NCI-H748 (cell line): Measurements from ENCODE around the gene FGD4.

Experiments
- DNase-seq: peaks from one replicate; lab custom pipeline; 2025; ENCODE audit not compliant: unreplicated experiment; lab: John Stamatoyannopoulos, UW

FGD4 gene

GRCh38 chr12:32666018-32666417 is 266.7 kb downstream of the FGD4 start:
- no peak for DNase-seq

DNA sequence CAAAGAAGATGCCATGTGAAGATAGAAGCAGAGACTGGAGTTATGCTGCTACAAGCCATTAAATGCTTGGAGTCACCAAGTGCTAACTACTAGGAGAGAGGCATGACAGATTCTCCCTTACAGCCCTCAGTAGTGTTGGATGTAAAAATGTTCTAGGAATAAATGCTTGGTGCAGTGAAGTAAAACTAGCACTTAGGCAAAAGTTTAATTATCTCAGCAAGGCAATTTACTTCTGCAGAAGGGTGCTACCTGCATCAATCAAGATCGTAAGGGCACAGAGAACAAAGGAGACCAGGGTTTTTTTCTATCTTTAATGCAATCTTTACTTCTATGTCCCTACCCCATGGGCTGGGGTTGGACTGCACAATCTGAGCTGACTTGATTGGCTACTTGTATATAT is 270.2 kb downstream of the FGD4 start:
- DNase-seq = no peak

- DNase-seq = peak; percentile 81
Observed at GRCh38 chr12:32671930-32672780, 272.8 kb downstream of the FGD4 start.

DNA sequence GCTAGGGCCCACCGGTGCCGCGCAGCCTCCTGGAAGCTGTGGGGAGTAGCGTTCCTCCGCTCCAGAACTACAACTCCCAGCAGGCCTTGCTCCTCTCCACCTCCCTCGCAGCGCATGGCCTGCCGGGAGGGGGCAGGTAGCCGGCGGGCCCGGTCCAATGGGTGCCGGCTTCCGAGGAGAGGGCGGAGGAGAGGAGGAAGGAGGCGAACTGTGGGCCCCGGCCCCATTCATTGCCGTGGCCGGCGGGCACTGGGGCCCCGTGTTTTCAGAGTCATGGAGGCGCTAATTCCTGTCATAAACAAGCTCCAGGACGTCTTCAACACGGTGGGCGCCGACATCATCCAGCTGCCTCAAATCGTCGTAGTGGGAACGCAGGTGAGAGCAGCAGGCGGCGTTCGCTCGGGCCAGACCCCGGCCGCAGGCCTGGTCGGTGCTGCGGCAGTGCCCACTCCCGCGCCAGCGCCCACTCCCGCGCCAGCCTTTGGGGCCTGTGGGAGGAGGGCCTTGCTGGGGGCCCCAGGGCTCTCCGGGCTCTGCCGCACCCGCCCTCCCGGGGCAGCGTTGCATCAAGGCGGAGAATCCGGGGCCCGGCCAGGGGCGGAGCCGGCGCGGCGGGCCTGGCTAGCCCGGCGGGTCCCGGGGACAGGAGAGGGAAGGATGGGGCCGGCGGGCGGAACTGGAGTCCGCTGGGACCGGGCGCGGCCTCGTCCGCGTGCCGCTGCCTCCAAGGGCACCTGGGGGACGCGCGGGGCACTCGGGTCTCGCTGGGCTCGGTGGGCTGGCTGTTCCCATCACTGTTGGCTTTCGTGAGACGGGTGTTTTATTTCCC is 279.9 kb downstream of the FGD4 start, which contains the start of gene DNM1L:
TSS of gene DNM1L (plus strand) at position 211 of the 829 bp plus-strand sequence. CDS start at position 274, 63 bp downstream.
- DNase-seq = peak; percentile 96

GRCh38 chr12:32679920-32680237 is 280.5 kb downstream of the FGD4 start:
- no peak for DNase-seq

DNA sequence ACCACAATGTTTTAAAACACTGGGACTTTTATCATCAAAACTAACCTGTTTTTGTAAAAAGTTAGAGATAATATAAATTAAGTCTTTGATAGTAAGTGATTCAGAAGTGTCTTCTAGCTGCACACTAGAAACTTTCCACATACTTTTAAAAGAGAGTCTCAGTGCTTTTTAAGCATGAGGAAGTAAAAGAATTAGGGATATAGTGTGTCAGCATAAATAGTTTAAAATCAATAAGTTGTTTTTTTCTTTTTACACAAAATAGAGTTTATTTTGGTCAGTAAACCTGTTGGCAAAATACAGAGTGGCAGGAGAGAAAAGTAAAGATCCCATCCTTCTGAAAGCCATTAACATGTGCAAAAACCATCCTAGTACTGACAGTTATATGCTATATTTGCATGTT is 281.4 kb downstream of the FGD4 start:
- no peak for DNase-seq

- no peak for DNase-seq
Observed at GRCh38 chr12:32681272-32681671, 281.9 kb downstream of the FGD4 start.

GRCh38 chr12:32686340-32686739 is 287.0 kb downstream of the FGD4 start:
- DNase-seq = no peak

GRCh38 chr12:32688786-32689185 is 289.4 kb downstream of the FGD4 start:
- DNase-seq = no peak

DNA sequence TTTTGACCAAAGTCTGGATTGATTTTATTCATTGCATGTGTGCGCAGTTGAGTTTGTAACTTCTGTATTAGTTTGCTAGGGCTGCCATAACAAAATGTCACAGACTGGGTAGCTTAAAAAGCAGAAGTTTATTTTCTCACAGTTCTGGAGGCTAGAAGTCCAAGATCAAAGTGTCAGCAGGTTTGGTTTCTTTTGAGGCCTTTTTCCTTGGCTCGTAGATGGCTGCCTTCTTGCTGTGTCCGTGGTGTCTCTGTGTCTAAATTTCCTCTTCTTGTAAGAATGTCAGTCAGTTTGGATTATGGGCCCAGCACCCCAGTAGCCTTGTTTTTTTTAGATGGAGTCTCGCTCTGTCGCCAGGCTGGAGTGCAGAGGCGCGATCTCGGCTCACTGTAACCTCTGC is 291.6 kb downstream of the FGD4 start:
- DNase-seq = no peak

GRCh38 chr12:32692358-32692757 is 293.0 kb downstream of the FGD4 start:
- no peak for DNase-seq

GRCh38 chr12:32693036-32693435 is 293.7 kb downstream of the FGD4 start:
- no peak for DNase-seq
